GM18858 (cell line): ENCODE measurements around the gene MAPK11.
"Not testable (repeated sequence)": the region's sequence is repeated elsewhere in the genome, so short reads cannot be mapped to it uniquely, and the experiment has no call there.

Experiments used
- ATAC-seq: cut with Tn5 transposase; IDR thresholded peaks from one replicate; pipeline ENCODE4 v1.9.1; 2021; ENCODE audit not compliant: unreplicated experiment

MAPK11 gene

DNA sequence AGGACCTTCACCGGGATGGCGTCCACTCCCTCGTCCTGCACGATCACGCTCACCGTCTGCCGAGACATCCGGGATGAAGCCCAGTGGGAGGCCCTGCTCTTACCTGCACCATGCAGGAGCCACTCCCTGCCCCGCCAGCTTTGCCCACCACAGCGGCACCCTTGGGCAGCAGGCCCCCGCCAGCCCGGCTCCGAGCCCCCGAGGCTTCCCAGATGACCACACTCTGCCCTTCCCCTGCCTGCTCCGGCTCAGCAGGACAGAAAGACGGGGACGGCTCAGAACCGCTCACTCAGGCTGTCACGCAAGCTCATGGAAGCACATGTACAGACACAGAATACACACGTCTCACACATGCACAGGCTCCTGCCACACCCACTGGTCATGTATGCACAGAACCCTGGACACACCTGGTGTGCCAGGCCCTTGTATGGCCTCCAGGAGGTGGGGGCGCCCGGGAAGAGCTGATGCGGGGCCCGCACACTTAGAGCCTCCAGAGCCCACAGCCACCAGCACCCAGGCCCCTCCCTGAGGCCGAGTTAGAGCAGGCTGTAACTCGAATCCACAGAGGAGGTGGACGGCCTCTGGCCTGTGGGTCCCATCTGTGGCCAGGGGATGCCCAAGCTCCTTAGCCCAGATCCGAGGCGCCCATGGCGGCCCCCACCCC is 8.9 kb upstream of the MAPK11 start:
- ATAC-seq, result no peak

DNA sequence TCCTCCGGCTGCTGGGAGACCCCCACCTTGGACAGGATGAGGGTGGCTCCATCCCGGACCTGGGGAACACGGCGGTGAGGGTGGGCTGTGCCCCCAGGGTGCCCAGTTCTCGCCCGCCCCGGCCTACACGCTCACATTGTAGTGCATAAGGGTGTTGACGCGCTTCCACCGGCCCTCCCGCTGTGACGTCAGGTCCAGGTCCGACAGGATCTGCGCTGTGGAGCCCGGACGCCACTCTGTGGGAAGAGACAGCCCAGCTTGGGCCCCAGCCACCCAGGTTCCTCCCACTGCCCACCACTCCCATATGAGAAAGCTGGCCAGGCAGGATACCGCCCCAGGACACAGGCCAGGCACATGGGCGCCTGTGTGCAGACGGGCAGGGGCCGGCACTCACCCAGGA is 8.3 kb upstream of the MAPK11 start:
- no peak for ATAC-seq

DNA sequence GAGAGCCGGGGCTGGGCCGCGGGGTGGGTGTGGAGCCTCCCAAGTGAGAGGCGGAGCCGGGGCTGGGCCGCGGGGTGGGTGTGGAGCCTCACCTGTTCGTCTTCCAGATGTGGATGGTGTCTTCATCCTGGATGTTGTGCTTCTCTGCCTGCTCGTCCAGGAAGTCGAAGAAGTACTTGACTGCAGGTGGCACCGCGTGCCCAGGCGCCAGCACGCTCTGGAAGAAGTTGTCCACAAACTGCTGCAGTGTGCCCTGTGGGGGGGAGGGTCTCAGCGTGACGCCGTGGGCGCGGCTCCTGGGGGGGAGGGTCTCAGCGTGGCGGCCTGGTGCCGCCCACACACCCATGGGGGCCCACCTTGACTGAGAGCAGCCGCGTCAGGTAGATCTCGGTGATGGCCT is 7.6 kb upstream of the MAPK11 start:
- no peak for ATAC-seq

DNA sequence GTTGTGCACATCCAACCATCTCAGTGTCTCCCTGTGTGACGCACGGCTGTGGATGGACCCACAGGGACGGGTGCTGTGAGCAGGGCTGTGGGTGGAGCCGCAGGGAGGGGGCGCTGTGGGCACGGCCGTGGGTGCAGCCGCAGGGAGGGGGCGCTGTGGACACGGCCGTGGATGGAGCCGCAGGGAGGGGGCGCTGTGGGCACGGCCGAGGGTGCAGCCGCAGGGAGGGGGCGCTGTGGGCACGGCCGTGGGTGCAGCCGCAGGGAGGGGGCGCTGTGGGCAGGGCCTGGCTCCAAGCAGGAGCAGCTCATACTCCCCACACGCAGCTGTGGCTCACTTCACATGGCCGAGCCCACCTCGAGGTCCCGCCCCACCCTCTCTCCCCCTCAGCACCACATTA is 6.0 kb upstream of the MAPK11 start:
- ATAC-seq, result no peak

DNA sequence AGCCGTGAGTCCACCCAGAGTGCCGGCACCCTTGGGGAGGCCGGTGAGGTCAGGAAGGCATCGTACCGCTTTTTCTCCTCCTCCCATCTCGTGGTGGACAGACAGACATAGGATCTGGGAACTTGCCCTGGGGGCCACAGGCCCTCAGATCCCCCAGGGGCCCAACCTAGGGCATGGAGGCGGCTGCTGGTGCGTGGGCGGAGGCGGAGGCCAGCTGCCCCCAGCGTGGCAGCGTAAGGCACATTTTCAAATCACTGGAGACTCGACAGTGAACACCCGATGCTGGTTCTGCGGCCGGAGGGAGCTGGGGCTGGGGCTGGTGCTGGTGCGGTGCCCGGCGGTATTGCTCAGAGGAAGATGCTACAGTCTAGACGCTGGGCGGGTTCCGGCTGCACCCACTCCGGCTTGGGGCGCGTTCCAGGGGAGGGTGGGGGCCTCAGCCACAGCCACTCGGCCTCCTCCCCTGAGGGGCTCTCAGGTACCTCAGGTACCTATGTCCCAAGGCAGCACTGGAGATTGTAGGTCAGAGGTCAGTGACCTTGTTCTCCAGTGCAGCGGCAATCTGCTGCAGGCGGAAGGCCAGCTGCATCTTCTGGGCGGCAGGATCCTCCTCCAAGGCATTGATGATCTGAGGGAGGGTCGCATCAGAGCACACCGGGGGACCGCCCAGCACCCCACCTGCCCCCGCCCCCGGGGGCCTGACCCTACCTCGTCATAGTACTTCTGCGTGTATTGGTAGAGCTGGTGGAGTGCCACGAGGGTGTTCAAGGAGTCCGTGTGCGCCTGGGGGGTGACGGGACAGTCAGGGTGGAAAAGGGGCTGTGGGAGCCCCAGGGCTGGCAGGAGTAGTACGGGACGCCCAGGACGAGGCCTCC is 5.2 kb upstream of the MAPK11 start:
- no peak for ATAC-seq

DNA sequence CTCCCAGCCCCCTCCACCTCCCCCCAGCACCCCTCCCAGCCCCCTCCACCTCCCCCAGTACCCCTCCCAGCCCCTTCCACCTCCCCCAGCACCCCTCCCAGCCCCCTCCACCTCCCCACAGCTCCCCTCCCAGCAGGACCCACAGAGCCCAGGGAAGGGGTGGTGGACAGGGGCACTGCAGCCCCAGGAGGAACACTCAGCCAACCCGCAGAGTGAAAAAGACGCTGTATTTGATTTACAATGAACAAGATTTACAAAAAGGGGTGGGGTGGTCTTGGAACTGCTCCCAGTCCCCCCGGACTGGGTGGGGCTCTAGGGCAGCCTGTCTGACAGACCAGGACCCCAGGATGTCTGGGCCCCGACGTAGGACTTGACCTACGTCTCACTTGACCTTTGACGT is 4.6 kb upstream of the MAPK11 start:
- no peak for ATAC-seq

DNA sequence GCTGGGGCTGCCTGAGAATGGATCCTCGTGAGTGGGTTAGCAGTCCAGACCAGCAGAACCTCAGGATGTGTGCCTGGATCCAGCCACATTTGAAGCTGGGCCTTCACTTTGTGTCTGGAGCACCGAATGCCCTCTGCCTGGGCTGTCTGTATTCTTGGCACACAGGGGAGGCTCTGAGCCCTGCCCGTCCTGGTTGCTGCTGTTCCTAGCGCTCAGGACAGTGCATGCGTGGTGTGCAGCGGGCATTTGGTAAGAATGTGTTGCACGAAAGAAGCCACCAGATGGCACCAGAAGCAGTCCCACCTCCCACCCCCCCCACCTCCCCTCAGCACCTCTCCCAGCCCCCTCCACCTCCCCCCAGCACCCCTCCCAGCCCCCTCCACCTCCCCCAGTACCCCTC is 4.1 kb upstream of the MAPK11 start:
- ATAC-seq, result no peak

DNA sequence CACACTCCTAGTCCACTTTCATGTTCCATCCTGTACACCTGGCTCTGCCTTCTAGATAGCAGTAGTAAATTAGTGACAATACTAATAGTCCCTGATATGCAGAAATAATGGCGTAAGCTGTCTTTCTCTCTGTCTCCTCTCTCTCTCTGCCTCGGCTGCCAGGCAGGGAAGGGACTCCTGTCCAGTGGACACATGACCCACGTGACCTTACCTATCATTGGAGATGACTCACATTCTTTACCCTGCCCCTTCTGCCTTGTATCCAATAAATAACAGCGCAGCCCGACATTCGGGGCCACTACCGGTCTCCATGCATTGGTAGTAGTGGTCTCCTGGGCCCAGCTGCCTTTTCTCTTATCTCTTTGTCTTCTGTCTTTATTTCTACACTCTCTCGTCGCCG is 3.6 kb upstream of the MAPK11 start:
- not testable (repeated sequence) for ATAC-seq

DNA sequence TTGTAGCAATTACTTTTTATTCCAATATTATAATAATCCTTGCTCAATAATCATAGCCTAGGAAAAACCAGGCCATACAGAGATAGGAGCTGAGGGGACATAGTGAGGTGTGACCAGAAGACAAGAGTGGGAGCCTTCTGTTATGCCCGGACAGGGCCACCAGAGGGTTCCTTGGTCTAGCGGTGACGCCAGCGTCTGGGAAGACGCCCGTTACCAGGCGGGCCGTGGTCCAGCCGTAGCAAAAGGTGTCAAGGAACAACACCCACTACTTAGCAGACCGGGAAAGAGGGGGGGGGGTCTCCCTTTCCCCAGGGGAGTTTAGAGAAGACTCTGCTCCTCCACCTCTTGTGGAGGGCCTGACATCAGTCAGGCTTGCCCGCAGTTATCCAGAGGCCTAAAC is 3.2 kb upstream of the MAPK11 start:
- ATAC-seq, result not testable (repeated sequence)

DNA sequence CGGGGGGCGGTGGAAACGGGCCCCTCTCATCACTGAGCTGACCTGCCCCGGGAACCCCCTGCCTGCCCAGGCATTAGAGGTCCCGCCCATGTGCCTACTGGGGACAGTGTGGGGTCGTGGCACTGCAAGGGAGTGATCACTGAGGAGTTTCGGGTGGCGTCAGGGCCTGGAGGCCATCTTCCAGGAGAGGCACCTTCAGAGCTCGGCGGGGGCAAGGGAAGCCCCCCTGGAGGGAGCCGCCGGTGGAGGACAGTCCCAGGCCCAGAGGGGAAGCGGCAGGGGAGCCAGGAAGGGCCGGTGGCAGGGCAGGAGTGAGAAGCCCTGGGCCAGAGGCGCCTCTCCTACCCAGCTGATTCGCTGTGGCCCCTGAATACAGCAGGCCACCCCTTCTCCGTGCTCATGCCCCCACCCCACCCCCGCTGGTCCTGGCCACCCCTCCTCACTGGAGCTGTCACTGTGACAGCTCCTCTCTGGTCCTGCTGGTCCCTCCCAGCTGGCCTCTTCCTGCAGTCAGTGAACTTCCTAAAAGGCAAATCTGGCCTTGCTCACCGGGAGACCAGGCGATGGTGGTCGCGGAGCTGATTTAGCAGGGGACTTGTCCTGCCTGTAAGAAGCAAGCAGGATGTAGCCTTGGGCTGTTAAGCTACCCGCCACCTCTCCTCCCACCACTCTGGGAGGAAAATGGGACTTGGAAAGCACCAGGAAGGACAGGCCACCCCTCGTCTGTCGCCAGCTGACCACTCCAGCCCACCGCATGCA is 2.0 kb upstream of the MAPK11 start:
- no peak for ATAC-seq

DNA sequence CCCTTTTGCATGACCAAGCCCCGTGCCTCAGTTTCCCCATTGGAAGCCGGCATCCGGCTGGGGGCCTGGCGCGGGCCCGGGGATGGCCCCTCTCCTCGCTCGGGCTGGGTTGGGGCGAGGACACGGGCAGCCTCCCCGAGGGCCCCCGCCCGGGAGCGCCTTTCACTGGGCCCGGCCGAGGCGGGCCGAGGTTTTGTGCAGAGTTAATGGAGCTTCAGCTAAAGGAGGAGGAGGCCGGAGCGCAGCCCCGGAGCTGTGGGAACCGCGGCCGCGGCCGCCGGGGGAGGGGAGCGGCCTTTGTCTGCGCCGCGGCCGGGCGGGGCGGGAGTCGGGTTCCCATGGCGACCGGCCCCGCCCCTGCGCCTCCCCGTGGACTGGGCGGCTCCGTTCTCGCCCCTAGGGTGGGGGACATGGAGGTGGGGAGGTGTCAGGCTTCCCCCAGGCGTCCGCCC is 1.4 kb upstream of the MAPK11 start:
- no peak for ATAC-seq

DNA sequence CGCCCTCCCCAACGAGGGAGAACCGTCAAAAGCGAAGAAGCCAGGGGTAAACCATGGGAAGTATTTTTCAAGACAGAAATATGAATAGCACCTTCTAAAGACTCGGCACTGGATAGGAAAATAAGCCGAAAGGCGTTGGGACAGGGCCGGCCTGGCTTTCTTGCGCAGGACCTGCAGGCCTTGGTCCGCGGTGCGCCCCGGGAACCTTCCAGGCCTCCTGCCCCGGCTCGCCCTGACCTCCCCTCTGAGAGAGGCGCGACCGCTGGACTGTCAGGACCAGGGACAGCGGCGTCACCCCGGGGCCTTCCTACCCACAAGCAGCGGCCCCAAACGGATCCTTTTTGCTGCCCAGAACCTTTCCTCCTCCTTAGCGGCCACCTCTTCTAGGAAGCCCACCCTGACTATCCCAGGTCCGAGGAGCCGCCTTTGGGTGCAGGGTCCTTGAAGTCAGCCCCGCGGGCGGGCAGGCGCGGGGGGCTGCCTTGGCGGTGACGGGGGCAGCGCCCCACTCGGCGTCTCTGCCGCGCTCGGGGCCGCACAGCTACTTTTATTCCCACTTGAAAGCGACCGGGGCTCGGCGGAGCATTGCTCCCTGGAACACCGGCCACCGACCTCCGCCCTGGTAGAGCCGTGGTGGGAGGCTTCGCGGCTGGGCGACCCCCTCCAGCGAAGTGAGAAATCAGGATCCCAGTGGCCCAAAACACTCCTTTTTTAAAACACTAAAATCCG is 650 bp upstream of the MAPK11 start:
- no peak for ATAC-seq

DNA sequence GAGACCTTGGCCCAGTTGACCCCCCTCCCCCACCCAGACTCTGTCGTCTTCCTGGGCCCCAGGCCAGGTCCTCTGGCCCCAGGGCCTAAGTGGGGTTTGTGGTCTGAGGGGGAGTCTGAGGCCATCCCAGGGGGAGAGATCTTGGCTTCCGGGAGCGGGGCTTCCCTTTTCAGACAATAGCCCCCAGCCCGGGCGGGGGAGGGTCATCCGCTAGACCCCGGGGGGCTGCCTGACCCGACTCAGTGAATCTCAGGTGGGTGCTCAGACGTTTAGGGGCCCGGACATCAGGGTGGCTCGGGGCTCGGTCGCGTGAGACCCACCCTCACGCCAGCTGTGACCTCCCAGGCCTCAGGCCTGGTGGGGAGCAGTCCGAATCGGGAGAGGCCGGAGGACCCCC is 609 bp downstream of the MAPK11 start:
- no peak for ATAC-seq

DNA sequence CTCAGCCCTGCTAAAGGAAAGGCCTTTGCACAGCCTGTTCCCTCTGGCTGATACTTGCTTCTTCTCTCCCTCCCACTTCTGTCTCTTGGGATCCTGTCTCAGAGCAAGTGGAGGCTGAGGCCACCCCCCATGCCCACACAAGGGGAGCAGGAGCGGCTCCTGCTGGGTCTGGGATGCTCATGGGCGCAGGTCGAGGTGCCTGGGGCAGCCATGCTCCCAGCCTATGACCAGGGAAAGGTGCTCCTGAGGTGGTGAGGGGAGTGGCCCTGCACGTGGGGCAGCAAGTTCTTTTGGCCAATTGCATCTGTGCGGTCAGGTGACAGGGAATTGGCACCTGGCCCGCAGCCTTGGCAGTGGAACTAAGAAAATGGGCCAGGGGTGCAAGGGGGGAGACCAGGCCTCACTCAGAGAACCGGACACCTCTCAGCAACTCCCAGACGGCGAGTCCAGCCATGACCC is 1.5 kb downstream of the MAPK11 start:
- ATAC-seq, result no peak

DNA sequence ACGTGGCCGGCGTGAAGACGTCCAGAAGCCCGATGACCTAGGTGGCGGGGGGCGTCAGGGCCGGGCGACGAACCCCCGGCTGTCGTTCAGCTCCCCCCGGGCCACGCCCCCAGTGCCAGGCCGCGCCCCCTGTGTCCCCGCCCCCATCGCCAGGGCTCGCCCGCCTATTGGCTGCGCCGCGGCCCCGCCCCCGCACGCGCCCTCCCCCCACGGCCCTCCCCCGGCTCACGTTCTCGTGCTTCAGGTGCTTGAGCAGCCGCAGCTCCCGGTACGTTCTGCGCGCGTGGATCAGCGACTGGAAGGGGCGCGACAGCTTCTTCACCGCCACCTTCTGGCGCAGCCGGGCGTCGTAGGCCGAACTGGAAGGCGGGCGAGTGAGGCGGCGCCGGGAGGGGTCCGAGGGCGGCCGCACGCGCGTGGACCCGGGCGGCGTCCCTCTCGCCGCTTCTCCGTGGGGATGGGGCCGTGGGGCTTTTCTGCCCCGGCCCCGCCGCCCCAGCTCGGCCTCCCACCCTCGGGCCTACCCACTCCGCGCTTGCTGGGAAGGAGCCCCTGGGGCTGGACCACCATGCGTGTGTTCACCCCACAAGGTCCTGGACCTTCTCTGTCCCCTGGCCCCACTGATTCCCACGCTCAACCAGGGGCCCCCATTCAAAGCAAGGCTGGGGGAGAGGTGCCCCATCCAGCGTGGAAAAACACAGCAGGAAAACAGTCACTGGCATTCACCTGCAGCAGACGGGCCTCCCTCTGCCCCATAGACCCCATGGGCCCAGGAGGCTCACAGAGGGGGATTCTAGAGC is 2.4 kb downstream of the MAPK11 start:
- no peak for ATAC-seq

DNA sequence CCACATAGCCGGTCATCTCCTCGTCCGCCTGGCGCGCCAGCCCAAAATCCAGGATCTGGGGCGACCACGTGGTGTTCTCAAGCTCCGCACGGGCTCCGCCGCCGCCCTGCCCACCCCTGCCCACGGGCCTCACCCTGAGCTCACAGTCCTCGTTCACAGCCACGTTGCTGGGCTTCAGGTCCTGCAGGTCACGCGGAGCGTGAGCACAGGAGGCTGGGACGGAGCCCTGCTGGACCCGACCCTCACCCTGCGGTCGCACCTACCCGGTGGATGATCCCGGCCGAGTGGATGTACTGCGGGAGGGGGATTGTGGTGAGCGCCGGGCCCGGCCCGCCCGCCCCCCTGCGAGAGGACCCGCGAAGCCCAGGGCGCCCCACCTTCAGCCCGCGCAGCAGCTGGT is 3.2 kb downstream of the MAPK11 start:
- ATAC-seq, result no peak

DNA sequence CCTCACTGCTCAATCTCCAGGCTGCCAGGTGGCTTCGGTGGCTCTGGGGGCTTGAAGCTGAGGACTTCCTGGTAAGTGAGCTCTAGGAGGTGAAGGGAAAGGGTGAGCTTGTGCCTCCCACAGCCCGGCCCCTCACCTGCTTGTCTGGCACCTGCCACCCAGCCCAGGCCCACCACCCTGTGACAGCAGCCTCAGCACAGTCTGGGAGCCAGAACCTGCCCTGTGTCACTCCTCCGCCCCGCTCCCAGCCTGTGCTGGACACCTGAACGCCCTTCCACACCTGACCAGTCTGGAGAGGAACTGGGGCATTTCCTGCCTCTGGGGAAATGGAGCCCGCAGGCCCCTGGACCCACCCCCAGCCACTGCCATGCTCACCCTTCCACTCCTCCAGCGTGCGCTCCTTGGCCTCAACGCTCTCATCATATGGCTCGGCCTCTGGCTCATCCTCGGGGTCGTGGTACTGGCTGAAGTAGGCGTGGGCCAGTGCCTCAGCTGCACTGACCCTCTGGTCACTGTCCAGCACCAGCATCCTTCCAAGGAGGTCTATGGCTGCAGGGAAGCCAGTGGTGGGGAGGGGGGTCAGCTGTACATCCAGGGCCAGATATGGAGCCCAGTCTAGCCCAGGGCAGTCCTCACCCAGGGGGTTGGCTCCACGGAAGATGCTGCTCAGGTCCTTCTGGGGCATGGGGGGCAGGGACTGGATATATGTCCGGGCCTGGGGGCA is 5.1 kb downstream of the MAPK11 start:
- ATAC-seq, result no peak

DNA sequence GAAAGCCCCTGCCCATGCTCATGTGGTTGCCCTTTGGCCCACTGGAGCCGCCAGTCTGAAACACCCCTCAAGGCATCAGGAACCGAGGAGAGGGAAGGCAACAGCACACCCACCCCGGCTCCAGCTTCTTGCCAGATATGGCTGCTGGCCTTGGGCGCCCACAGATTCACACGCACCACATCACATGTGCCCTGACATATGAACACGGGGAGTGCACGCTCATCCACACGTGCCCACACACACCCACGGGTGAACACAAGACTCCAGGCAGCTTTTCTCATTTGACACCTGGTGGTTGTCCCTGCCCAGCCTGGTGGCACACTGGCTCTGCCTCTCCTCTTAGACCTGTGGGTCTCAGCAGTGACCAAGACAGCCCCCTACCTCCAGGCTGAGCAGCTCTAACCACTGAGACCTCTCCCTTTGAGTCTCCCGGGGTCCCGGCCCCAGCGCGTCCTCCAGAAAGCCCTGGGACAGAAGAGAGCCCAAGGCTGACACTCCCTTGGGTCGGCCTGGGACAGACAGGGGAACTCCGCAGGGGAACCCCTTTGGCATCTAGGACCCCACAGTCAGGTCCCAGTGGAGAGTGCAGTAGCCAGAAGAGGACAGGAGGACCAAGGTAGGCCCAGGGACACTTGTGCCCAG is 6.0 kb downstream of the MAPK11 start:
- no peak for ATAC-seq

DNA sequence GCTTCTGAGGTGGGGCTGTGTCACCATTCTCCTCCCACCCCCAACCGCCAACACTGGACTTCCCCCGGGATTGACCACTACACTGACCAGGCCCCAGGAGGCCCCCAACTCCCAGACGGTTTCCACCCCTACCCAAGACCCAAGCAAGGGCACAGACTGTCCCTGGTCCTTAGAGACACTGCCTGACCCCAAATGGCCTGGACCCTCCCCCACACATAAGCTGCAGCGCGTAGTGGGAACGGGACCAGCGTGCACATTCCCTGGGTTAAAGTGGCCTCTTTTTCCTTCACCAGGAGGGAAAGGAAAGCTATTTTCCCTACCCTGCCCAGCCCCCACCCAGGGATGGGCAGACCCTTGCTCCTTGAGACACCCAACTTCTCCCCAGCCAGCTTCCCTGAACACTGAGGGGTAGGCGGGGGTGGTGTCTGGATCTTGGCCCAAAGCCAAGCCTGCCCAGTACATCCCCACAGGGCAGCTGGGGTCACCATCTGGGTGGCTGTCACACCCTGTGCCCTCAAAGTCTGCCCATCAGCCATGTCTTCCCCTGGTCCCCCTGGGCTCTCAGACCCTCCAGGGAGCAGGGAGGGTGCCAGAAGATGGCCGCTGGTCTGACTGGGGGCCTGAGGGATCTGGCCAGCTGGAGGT is 7.1 kb downstream of the MAPK11 start:
- ATAC-seq, result no peak
